Omental fat pad (tissue), 4 donors: ENCODE measurements around the gene LGALS12. TPM values are rescaled to one million over a fixed set of nuclear protein-coding genes. Genes with fewer than 3 reads are reported as not detected.

ENCODE experiments used
- ATAC-seq: fragments of 150-250 bp; one replicate; pipeline ENCODE4 v1.9.1; 2016; ENCODE audit warnings: mild to moderate bottlenecking, moderate library complexity; ENCODE audit not compliant: low FRiP score
- DNase-seq: peaks from one replicate; pipeline ENCODE4 v3.0.0-alpha.2; 2019; ENCODE audit warnings: low spot score
- CTCF ChIP-seq, 3 donors: fragments of 450-650 bp; IDR thresholded peaks; one replicate each; pipeline ENCODE4 v1.5.1; 2016 to 2017; ENCODE audit warnings: antibody characterized with exemption in 3 of 3, mild to moderate bottlenecking in 3 of 3, moderate library complexity in 2 of 3
- total RNA-seq, 4 donors: library from RNA; depleted of rRNA; stranded (reverse); fragments of >200 nt; gene quantifications; one replicate each; pipeline ENCODE4 v1.1.0, GENCODE V29; 2016

The LGALS12 gene
- total RNA-seq, 4 donors from 2014 or later, result 59.3 to 98.5 (median 78.3) TPM

- TF ChIP-seq CTCF (IDR thresholded peaks at IDR 0.05), result no peak
- ATAC-seq (peak; percentile 58), DNase-seq (no peak)
These were observed 14.1 kb upstream of the LGALS12 start for GRCh38 chr11:63491636-63492372.

DNA sequence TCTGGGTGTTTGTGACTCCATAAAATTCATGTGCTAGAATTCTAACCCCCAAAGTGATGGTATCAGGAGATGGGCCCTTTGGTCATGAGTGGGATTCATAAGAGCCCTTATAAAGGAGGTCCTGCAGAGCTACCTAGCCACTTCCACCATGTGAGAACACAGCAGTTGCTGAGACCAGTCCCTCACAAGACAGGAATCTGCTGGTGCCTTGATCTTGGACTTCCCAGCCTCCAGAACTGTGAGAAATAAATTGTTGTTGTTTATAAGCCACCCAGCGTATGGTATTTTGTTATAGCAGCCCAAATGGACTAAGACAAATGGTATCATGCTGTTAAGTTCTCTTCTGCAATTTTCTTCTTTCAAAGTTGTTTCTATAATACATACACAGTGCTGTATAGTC lies 13.4 kb upstream of the LGALS12 start:
- DNase-seq (no peak), ATAC-seq (no peak)
- no peak for TF ChIP-seq CTCF (IDR thresholded peaks at IDR 0.05)

GRCh38 chr11:63493127-63493526 lies 12.8 kb upstream of the LGALS12 start:
- no peak for DNase-seq
- no peak for ATAC-seq
- no peak for TF ChIP-seq CTCF (IDR thresholded peaks at IDR 0.05)

DNA sequence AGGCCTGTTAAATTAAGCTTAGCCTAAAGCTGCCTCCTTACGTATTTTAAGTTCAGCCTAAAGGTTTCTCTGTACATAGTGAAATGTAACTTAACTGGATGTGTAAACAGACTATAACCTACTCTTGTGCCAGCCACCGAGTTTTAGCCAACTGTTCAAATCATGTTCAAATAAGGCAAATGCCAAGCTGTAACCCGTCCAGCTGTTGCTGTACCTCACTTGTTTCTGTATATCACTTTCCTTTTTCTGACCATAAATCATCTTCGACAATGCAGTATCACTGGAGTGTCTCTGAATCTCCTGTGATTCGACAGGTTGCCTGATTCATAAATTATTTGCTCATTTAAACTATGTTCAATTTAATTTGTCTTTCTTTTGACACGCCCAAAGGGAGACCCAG lies 10.9 kb upstream of the LGALS12 start:
- DNase-seq (no peak), ATAC-seq (no peak)
- TF ChIP-seq CTCF (IDR thresholded peaks at IDR 0.05), result no peak

DNA sequence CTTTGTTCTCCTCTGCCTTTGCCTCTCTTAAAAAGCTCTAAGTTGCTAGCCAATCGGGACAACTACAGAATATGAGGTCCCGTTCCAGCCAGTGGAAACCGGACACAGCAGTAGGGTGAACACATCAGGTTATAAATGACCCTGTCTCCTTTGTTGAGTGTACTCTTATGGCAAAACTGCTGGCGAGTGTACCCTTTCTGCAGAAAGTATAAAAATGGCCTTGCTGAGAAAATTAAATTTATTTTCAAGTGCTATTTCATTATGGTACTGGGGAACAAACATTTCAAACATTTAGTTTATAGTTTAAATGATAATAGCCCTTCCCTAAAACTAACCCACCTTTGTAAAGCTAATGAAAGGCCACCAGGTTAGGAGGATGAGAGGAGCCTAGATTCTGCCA lies 6.0 kb upstream of the LGALS12 start:
- DNase-seq (no peak), ATAC-seq (no peak)
- TF ChIP-seq CTCF (IDR thresholded peaks at IDR 0.05), result no peak

GRCh38 chr11:63501236-63501635 lies 4.6 kb upstream of the LGALS12 start:
- ATAC-seq (no peak), DNase-seq (no peak)
- no peak for TF ChIP-seq CTCF (IDR thresholded peaks at IDR 0.05)

DNA sequence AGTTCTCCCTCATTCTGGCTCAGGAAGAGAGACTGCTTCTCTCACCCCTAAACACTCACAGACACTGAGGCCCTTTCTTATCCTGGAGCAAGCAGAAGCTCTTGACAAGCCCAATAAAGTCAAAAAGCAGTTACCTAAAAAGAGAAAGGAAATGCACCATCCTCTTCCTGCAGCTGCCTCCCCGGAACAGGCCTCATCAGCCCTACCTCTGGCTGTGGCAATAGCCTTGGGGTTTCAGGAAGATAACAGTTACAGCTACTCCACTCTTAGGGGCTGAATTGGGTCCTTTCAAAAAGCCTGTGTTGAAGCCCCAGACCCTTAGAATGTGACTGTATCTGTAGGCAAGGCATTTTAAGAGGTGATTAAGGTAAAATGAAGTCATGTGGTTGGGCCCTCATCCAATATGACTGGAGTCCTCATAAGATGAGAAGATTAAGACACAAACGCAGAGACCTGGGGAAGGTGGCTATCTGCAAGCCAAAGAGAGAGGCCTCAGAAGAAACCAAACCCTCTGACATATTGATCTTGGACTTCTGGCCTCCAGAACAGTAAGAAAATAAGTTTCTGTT lies 3.5 kb upstream of the LGALS12 start:
- no peak for TF ChIP-seq CTCF (IDR thresholded peaks at IDR 0.05)
- ATAC-seq, result no peak
- DNase-seq, result no peak
